Mammary epithelial cell (primary cell): ENCODE data around the gene CADM4.

Source experiments
- CTCF ChIP-seq, 2 donors: IDR thresholded peaks in 1 of 2; conservative IDR thresholded peaks in 1 of 2; 2 replicates each; pipeline ENCODE4 v1.5.1; 2011 to 2012; ENCODE audit warnings: inconsistent platforms in 2 of 2, low read length in 2 of 2, mild to moderate bottlenecking in 2 of 2, control low read depth in 1 of 2, low read depth in 1 of 2; ENCODE audit not compliant: insufficient read depth in 1 of 2; ENCODE audit errors: extremely low read depth in 1 of 2
- EZH2 ChIP-seq: IDR thresholded peaks from 2 replicates; pipeline ENCODE4 v1.6.1; 2012; ENCODE audit warnings: low read length, inconsistent platforms, borderline replicate concordance

GRCh38 chr19:43683905-43684304, 44.3 kb upstream of the CADM4 start:
- no peak for TF ChIP-seq EZH2
- no peak for TF ChIP-seq CTCF (conservative IDR thresholded peaks at IDR 0.05 in 1 of 2, IDR thresholded peaks at IDR 0.05 in 1 of 2; ENCODE audit: extremely low read depth in 1 of 2, insufficient read depth in 1 of 2, low read depth in 1 of 2, low read length in 2 of 2)
